GM23338 (cell line): ENCODE data around the gene PFKFB3.

ENCODE experiments used
- CREB1 ChIP-seq: fragments of 250-450 bp; sonication (Bioruptor Pico); IDR thresholded peaks from 2 replicates; pipeline ENCODE4 v1.5.0; 2020; ENCODE audit warnings: low read depth, mild to moderate bottlenecking, moderate library complexity
- EZH2 ChIP-seq: fragments of 200-600 bp; sonication (generic); IDR thresholded peaks from one replicate; pipeline ENCODE4 v1.8.0; 2017; ENCODE audit warnings: antibody characterized with exemption, mild to moderate bottlenecking, low read depth; ENCODE audit not compliant: unreplicated experiment
- EZH2phosphoT487 ChIP-seq: fragments of 200-600 bp; sonication (generic); IDR thresholded peaks from one replicate; pipeline ENCODE4 v1.8.1; 2018; ENCODE audit warnings: antibody characterized with exemption; ENCODE audit not compliant: unreplicated experiment
- JUNB ChIP-seq: IDR thresholded peaks from one replicate; pipeline ENCODE4 v1.6.1; 2016; ENCODE audit warnings: antibody characterized with exemption; ENCODE audit not compliant: unreplicated experiment
- NANOG ChIP-seq: IDR thresholded peaks from 2 replicates; pipeline ENCODE4 v1.6.1; 2016; ENCODE audit warnings: antibody characterized with exemption, borderline replicate concordance
- POLR2AphosphoS5 ChIP-seq: IDR thresholded peaks from 2 replicates; pipeline ENCODE4 v1.6.1; 2016; ENCODE audit warnings: antibody characterized with exemption, low read depth
- STAT1 ChIP-seq: IDR thresholded peaks from one replicate; pipeline ENCODE4 v1.6.1; 2016; ENCODE audit warnings: antibody characterized with exemption; ENCODE audit not compliant: unreplicated experiment
- ZNF114 ChIP-seq: fragments of 250-450 bp; sonication (Bioruptor Pico); IDR thresholded peaks from 2 replicates; pipeline ENCODE4 v1.5.0; 2020; ENCODE audit warnings: mild to moderate bottlenecking, moderate library complexity
- ZNF331 ChIP-seq: fragments of 250-450 bp; sonication (Bioruptor Pico); IDR thresholded peaks from 2 replicates; pipeline ENCODE4 v1.5.0; 2020; ENCODE audit warnings: low read depth, mild to moderate bottlenecking, moderate library complexity
- TF ChIP-seq, protein P1 (sequence below), 2 experiments: fragments of 200-600 bp in 1 of 2; sonication (generic) in 1 of 2; conservative IDR thresholded peaks; 2 replicates each; pipeline versions ENCODE4 v1.5.1 to v1.6.1; 2016 to 2017; ENCODE audit warnings: antibody characterized with exemption in 2 of 2, low read depth in 2 of 2, mild to moderate bottlenecking in 2 of 2, moderate library complexity in 1 of 2
- TF ChIP-seq, protein P2 (sequence below): IDR thresholded peaks from one replicate; pipeline ENCODE4 v1.6.1; 2018; ENCODE audit warnings: antibody characterized with exemption; ENCODE audit not compliant: unreplicated experiment
- TF ChIP-seq, protein P3 (sequence below): IDR thresholded peaks from 2 replicates; pipeline ENCODE4 v1.6.1; 2016; ENCODE audit warnings: antibody characterized with exemption
- TF ChIP-seq, protein P4 (sequence below): fragments of 250-450 bp; sonication (Bioruptor Pico); IDR thresholded peaks from 2 replicates; pipeline ENCODE4 v1.5.0; 2020; ENCODE audit warnings: mild to moderate bottlenecking, moderate library complexity

DNA sequence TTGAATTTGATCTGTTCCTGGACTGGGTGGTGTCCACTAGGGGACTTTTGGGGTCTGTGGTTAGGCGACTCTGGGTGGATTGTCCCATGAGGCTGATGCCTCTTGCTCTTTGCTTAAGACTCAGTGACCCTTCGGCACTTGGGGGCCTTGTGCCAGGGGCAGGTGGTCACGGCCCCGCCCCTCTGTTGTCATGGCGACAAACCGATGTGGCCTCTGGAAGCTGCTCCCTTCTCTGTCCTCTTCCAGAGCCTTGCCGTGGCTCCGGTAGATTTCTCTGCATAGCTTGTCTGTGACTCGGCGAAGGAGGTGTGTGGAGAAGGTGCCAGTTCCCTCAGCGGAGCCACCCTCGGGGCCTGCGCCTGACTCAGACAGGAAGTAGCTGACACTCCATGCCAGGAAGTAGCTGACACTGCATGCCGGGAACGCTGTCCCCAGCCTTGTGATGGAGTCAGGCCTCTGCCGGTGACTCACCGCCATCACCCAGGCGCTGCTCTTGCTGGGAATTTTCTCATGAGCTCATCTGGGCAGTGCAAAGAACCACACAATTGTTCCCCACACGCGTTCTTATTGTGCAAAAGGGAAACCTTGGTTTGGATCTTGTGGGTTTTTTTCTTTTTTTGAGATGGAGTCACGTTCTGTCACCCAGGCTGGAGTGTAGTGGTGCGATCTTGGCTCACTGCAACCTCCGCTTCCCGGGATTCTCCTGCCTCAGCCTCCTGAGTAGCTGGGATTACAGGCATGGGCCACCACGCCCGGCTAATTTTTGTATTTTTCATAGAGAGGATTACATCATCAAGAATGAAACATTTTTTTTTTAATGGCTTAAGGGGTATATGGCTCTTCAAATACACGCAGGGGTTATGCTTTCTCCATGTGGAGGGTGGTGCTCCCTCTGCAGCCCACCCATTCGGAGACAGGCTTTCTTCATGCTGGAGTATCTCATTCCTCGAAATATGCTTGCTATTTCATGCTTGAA, 72.6 kb downstream of the PFKFB3 start:
- TF ChIP-seq ZNF331 (CRISPR knock-in tag) (no peak), JUNB (no peak), POLR2AphosphoS5 (no peak), EZH2 (no peak), NANOG (no peak), STAT1 (no peak), EZH2phosphoT487 (no peak), ZNF114 (CRISPR knock-in tag) (no peak), CREB1 (CRISPR knock-in tag) (no peak)
- TF ChIP-seq, protein P1, sequence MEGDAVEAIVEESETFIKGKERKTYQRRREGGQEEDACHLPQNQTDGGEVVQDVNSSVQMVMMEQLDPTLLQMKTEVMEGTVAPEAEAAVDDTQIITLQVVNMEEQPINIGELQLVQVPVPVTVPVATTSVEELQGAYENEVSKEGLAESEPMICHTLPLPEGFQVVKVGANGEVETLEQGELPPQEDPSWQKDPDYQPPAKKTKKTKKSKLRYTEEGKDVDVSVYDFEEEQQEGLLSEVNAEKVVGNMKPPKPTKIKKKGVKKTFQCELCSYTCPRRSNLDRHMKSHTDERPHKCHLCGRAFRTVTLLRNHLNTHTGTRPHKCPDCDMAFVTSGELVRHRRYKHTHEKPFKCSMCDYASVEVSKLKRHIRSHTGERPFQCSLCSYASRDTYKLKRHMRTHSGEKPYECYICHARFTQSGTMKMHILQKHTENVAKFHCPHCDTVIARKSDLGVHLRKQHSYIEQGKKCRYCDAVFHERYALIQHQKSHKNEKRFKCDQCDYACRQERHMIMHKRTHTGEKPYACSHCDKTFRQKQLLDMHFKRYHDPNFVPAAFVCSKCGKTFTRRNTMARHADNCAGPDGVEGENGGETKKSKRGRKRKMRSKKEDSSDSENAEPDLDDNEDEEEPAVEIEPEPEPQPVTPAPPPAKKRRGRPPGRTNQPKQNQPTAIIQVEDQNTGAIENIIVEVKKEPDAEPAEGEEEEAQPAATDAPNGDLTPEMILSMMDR (conservative IDR thresholded peaks at IDR 0.05; ENCODE audit: low read depth in 2 of 2): no peak
- TF ChIP-seq, protein P2, sequence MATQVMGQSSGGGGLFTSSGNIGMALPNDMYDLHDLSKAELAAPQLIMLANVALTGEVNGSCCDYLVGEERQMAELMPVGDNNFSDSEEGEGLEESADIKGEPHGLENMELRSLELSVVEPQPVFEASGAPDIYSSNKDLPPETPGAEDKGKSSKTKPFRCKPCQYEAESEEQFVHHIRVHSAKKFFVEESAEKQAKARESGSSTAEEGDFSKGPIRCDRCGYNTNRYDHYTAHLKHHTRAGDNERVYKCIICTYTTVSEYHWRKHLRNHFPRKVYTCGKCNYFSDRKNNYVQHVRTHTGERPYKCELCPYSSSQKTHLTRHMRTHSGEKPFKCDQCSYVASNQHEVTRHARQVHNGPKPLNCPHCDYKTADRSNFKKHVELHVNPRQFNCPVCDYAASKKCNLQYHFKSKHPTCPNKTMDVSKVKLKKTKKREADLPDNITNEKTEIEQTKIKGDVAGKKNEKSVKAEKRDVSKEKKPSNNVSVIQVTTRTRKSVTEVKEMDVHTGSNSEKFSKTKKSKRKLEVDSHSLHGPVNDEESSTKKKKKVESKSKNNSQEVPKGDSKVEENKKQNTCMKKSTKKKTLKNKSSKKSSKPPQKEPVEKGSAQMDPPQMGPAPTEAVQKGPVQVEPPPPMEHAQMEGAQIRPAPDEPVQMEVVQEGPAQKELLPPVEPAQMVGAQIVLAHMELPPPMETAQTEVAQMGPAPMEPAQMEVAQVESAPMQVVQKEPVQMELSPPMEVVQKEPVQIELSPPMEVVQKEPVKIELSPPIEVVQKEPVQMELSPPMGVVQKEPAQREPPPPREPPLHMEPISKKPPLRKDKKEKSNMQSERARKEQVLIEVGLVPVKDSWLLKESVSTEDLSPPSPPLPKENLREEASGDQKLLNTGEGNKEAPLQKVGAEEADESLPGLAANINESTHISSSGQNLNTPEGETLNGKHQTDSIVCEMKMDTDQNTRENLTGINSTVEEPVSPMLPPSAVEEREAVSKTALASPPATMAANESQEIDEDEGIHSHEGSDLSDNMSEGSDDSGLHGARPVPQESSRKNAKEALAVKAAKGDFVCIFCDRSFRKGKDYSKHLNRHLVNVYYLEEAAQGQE: no peak
- TF ChIP-seq, protein P3, sequence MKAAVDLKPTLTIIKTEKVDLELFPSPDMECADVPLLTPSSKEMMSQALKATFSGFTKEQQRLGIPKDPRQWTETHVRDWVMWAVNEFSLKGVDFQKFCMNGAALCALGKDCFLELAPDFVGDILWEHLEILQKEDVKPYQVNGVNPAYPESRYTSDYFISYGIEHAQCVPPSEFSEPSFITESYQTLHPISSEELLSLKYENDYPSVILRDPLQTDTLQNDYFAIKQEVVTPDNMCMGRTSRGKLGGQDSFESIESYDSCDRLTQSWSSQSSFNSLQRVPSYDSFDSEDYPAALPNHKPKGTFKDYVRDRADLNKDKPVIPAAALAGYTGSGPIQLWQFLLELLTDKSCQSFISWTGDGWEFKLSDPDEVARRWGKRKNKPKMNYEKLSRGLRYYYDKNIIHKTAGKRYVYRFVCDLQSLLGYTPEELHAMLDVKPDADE: no peak
- TF ChIP-seq, protein P4, sequence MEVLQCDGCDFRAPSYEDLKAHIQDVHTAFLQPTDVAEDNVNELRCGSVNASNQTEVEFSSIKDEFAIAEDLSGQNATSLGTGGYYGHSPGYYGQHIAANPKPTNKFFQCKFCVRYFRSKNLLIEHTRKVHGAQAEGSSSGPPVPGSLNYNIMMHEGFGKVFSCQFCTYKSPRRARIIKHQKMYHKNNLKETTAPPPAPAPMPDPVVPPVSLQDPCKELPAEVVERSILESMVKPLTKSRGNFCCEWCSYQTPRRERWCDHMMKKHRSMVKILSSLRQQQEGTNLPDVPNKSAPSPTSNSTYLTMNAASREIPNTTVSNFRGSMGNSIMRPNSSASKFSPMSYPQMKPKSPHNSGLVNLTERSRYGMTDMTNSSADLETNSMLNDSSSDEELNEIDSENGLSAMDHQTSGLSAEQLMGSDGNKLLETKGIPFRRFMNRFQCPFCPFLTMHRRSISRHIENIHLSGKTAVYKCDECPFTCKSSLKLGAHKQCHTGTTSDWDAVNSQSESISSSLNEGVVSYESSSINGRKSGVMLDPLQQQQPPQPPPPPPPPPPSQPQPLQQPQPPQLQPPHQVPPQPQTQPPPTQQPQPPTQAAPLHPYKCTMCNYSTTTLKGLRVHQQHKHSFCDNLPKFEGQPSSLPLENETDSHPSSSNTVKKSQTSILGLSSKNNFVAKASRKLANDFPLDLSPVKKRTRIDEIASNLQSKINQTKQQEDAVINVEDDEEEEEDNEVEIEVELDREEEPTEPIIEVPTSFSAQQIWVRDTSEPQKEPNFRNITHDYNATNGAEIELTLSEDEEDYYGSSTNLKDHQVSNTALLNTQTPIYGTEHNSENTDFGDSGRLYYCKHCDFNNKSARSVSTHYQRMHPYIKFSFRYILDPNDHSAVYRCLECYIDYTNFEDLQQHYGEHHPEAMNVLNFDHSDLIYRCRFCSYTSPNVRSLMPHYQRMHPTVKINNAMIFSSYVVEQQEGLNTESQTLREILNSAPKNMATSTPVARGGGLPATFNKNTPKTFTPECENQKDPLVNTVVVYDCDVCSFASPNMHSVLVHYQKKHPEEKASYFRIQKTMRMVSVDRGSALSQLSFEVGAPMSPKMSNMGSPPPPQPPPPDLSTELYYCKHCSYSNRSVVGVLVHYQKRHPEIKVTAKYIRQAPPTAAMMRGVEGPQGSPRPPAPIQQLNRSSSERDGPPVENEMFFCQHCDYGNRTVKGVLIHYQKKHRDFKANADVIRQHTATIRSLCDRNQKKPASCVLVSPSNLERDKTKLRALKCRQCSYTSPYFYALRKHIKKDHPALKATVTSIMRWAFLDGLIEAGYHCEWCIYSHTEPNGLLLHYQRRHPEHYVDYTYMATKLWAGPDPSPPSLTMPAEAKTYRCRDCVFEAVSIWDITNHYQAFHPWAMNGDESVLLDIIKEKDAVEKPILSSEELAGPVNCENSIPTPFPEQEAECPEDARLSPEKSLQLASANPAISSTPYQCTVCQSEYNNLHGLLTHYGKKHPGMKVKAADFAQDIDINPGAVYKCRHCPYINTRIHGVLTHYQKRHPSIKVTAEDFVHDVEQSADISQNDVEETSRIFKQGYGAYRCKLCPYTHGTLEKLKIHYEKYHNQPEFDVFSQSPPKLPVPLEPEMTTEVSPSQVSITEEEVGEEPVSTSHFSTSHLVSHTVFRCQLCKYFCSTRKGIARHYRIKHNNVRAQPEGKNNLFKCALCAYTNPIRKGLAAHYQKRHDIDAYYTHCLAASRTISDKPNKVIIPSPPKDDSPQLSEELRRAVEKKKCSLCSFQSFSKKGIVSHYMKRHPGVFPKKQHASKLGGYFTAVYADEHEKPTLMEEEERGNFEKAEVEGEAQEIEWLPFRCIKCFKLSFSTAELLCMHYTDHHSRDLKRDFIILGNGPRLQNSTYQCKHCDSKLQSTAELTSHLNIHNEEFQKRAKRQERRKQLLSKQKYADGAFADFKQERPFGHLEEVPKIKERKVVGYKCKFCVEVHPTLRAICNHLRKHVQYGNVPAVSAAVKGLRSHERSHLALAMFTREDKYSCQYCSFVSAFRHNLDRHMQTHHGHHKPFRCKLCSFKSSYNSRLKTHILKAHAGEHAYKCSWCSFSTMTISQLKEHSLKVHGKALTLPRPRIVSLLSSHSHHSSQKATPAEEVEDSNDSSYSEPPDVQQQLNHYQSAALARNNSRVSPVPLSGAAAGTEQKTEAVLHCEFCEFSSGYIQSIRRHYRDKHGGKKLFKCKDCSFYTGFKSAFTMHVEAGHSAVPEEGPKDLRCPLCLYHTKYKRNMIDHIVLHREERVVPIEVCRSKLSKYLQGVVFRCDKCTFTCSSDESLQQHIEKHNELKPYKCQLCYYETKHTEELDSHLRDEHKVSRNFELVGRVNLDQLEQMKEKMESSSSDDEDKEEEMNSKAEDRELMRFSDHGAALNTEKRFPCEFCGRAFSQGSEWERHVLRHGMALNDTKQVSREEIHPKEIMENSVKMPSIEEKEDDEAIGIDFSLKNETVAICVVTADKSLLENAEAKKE (CRISPR knock-in tag): no peak
